HCT116 (cell line): ENCODE results near the gene SPRYD7. TPM values are rescaled to one million over a fixed set of nuclear protein-coding genes. Genes with fewer than 3 reads are reported as not detected.
"Not testable (repeated sequence)": the region's sequence is repeated elsewhere in the genome, so short reads cannot be mapped to it uniquely, and the experiment has no call there.

Experiments
- ATAC-seq: fragments of 200-7000 bp; cut with Tn5 transposase; 2 replicates; pipeline ENCODE4 v1.9.1; 2020; ENCODE audit warnings: mild to moderate bottlenecking, moderate library complexity
- BruUV-seq: library from RNA; stranded (reverse); fragments of 400-500 nt; replicated peaks from 2 replicates; lab custom pipeline; 2021; lab: Mats Ljungman, UMichigan
- CTCF ChIA-PET: fragments of 300-600 bp; sonication (Branson Sonifier 250); formaldehyde crosslinking; loops from one replicate; lab custom pipeline; 2021; ENCODE audit warnings: antibody characterized with exemption; lab: Charles Lee
- POLR2A ChIA-PET: fragments of 300-600, 350-600 bp; sonication (Branson Sonifier 250); formaldehyde crosslinking; loops from one replicate; lab custom pipeline; 2021; ENCODE audit warnings: antibody characterized with exemption; lab: Charles Lee
- RAD21 ChIA-PET, 2 experiments: fragments of 300-600 bp; sonication (Branson Sonifier 250); formaldehyde crosslinking; loops; one replicate each; lab custom pipeline; 2023; ENCODE audit warnings: low total read pairs in 2 of 2; ENCODE audit not compliant: uncharacterized antibody in 2 of 2, unreplicated experiment in 2 of 2, low non-redundant PET in 1 of 2; lab: Charles Lee
- DNase-seq: peaks from one replicate; pipeline ENCODE4 v3.0.0-alpha.2; 2010; ENCODE audit warnings: low read depth, low spot score
- H2AFZ ChIP-seq: fragments of 200-600 bp; shearing (Covaris generic), sonication (generic); 2 replicates; pipeline ENCODE4 v1.6.1; 2017; ENCODE audit warnings: low read depth, mixed run types, mixed read lengths, antibody characterized with exemption, low read length; ENCODE audit not compliant: poor library complexity, severe bottlenecking
- H3K27ac ChIP-seq: 2 replicates; pipeline ENCODE4 v1.5.1; 2012; ENCODE audit warnings: low read depth, low read length
- H3K27me3 ChIP-seq: fragments of 200-600 bp; sonication (generic); 2 replicates; pipeline ENCODE4 v1.6.1; 2016; ENCODE audit warnings: mixed run types, low read length, mixed read lengths; ENCODE audit not compliant: insufficient read depth
- H3K36me3 ChIP-seq, 2 experiments: fragments of 200-500 bp in 1 of 2; fragments of 200-600 bp in 1 of 2; sonication (Bioruptor generic) in 1 of 2; sonication (generic) in 1 of 2; 2 replicates each; pipeline versions ENCODE4 v1.5.1 to v1.6.1; 2014 to 2016; ENCODE audit warnings: low read length in 2 of 2, inconsistent platforms in 1 of 2, mixed read lengths in 1 of 2, mixed run types in 1 of 2; ENCODE audit not compliant: insufficient read depth in 2 of 2, control insufficient read depth in 1 of 2
- H3K4me1 ChIP-seq, 2 experiments: fragments of 200-600 bp in 1 of 2; sonication (generic) in 1 of 2; 2 replicates each; pipeline versions ENCODE4 v1.5.1 to v1.6.1; 2012 to 2017; ENCODE audit warnings: low read length in 2 of 2, inconsistent platforms in 1 of 2, mild to moderate bottlenecking in 1 of 2, mixed read lengths in 1 of 2, mixed run types in 1 of 2, moderate library complexity in 1 of 2; ENCODE audit not compliant: insufficient read depth in 2 of 2, control insufficient read depth in 1 of 2
- H3K4me2 ChIP-seq: fragments of 200-600 bp; sonication (generic); 2 replicates; pipeline ENCODE4 v1.6.1; 2017; ENCODE audit warnings: mixed run types, low read length, mixed read lengths
- H3K4me3 ChIP-seq, 2 experiments: fragments of 200-600 bp in 1 of 2; sonication (generic) in 1 of 2; replicated peaks in 1 of 2; 2 replicates each; pipeline ENCODE4 v1.5.1; 2011 to 2016; ENCODE audit warnings: low read length in 2 of 2, control low read depth in 1 of 2, low read depth in 1 of 2, mild to moderate bottlenecking in 1 of 2, mixed read lengths in 1 of 2, mixed run types in 1 of 2
- H3K79me2 ChIP-seq: fragments of 200-600 bp; sonication (generic); 2 replicates; pipeline ENCODE4 v1.6.1; 2017; ENCODE audit warnings: mild to moderate bottlenecking, mixed run types, low read length, moderate library complexity, mixed read lengths; ENCODE audit not compliant: insufficient read depth
- H3K9ac ChIP-seq: fragments of 200-600 bp; sonication (generic); 2 replicates; pipeline ENCODE4 v1.6.1; 2016; ENCODE audit warnings: low read length, mixed read lengths
- H3K9me2 ChIP-seq: fragments of 200-600 bp; sonication (generic), shearing (Covaris generic); 2 replicates; pipeline ENCODE4 v1.6.1; 2017; ENCODE audit warnings: mixed run types, mild to moderate bottlenecking, moderate library complexity; ENCODE audit not compliant: insufficient read depth
- H3K9me3 ChIP-seq, 2 experiments: fragments of 200-500 bp in 1 of 2; fragments of 200-600 bp in 1 of 2; sonication (Bioruptor generic) in 1 of 2; sonication (generic) in 1 of 2; 2 replicates each; pipeline ENCODE4 v1.6.1; 2014 to 2017; ENCODE audit warnings: low read length in 2 of 2, mixed read lengths in 2 of 2, inconsistent platforms in 1 of 2, low read depth in 1 of 2, mild to moderate bottlenecking in 1 of 2, mixed run types in 1 of 2, moderate library complexity in 1 of 2; ENCODE audit not compliant: control insufficient read depth in 1 of 2, insufficient read depth in 1 of 2
- H4K20me1 ChIP-seq: fragments of 200-600 bp; sonication (generic), shearing (Covaris generic); 2 replicates; pipeline ENCODE4 v1.6.1; 2017; ENCODE audit warnings: mixed run types, mild to moderate bottlenecking, moderate library complexity; ENCODE audit not compliant: insufficient read depth
- CBX3 ChIP-seq: IDR thresholded peaks from 2 replicates; pipeline ENCODE4 v1.6.1; 2012; ENCODE audit warnings: low read depth
- EGR1 ChIP-seq: IDR thresholded peaks from 2 replicates; pipeline ENCODE4 v1.6.1; 2012; ENCODE audit warnings: low read depth
- JUND ChIP-seq: IDR thresholded peaks from 2 replicates; pipeline ENCODE4 v1.6.1; 2012
- POLR2A ChIP-seq: IDR thresholded peaks from 2 replicates; pipeline ENCODE4 v1.7.0; 2011; ENCODE audit warnings: borderline replicate concordance; ENCODE audit not compliant: insufficient read depth, insufficient read length; ENCODE audit errors: extremely low read depth
- RAD21 ChIP-seq: IDR thresholded peaks from 2 replicates; pipeline ENCODE4 v1.6.1; 2012; ENCODE audit warnings: low read depth, mild to moderate bottlenecking
- SP1 ChIP-seq: IDR thresholded peaks from 2 replicates; pipeline ENCODE4 v1.6.1; 2012; ENCODE audit warnings: low read depth
- YY1 ChIP-seq: IDR thresholded peaks from 2 replicates; pipeline ENCODE4 v1.6.1; 2011; ENCODE audit warnings: low read length, low read depth, moderate library complexity, mild to moderate bottlenecking; ENCODE audit not compliant: insufficient replicate concordance; ENCODE audit errors: extremely low read depth
- ZFX ChIP-seq: fragments of 450-650 bp; IDR thresholded peaks from 2 replicates; pipeline ENCODE4 v1.6.1; 2017
- ZNF274 ChIP-seq: fragments of 200-500 bp; sonication (Bioruptor generic); IDR thresholded peaks from 2 replicates; pipeline ENCODE4 v1.6.1; 2014; ENCODE audit warnings: mild to moderate bottlenecking, low read depth, low read length, inconsistent platforms
- intact Hi-C: fragments of 100-400 bp; cut with micrococcal nuclease; formaldehyde crosslinking; loops from 2 replicates; pipeline ENCODE4 v1.10.0; 2022
- total RNA-seq: library from RNA; stranded (reverse); gene quantifications from one replicate; pipeline ENCODE4 v1.2.1, GENCODE V29; 2021; ENCODE audit not compliant: unreplicated experiment

Gene SPRYD7
- total RNA-seq, 1 experiment from 2014 or later: 11.3 TPM

DNA sequence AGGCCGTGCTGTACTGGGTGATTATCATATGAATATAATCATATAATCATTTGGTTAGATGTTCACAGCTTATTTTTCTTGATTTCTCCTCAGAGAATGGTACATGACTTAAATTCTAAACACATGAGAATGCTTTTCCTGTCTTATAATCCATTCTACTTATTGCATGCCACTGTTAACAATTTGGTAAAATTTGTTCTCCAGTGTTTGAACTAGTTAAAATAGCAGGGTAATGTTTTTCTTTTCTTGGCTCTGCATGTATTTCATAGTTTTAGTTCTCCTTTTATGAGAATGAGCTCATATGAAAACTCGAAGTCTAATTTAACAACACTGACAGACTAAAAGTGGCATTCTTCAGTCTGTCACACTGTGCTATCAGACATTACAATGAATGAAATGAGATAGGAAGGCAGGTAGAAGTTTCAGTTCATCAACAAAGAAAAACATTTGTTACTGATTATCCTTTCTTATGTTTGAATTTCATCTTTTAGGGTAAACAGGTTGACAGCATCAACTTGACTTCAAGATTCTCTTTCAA, 10.2 kb downstream of the SPRYD7 start:
- peaks cover 5 to 10% of the 10 kb centered on the region in 2 experiments; a peak in 2 of 4 replicates for H3K36me3 ChIP-seq
- no peak overlapping the region for H3K4me3 ChIP-seq
- ChIA-PET RAD21 (no interaction called here), CTCF (no interaction called here), POLR2A (no interaction called here)
- intact Hi-C loops: no loop called here
- no peaks in the 10 kb centered on the region for H3K9me2 ChIP-seq
- H3K4me2 ChIP-seq: no peak overlapping the region
- H4K20me1 ChIP-seq: no peaks in the 10 kb centered on the region
- no peak for DNase-seq
- no peak overlapping the region for H2AFZ ChIP-seq
- H3K79me2 ChIP-seq: no peaks in the 10 kb centered on the region
- ATAC-seq: no peak
- TF ChIP-seq POLR2A (no peak), SP1 (no peak), JUND (no peak), CBX3 (no peak), ZNF274 (no peak), YY1 (no peak), EGR1 (no peak), RAD21 (no peak)
- no peaks in the 10 kb centered on the region for H3K9me3 ChIP-seq
- no peak overlapping the region for H3K9ac ChIP-seq
- no peaks in the 10 kb centered on the region for H3K27me3 ChIP-seq
- H3K27ac ChIP-seq: no peak overlapping the region
- H3K4me1 ChIP-seq: no peaks in the 10 kb centered on the region
- BruUV-seq: no TSS peak

- Histone ChIP-seq H3K27me3 (no peaks in the 10 kb centered on the region), H4K20me1 (no peaks in the 10 kb centered on the region), H3K27ac (no peak overlapping the region), H3K9me2 (no peaks in the 10 kb centered on the region), H3K9me3 (no peaks in the 10 kb centered on the region), H3K36me3 (peaks cover 7% of the 10 kb centered on the region in 2 experiments; a peak in 3 of 4 replicates), H3K9ac (no peak overlapping the region), H2AFZ (no peak overlapping the region), H3K4me2 (no peak overlapping the region), H3K4me1 (no peaks in the 10 kb centered on the region), H3K79me2 (no peaks in the 10 kb centered on the region), H3K4me3 (no peak overlapping the region)
- no peak for ATAC-seq
- intact Hi-C loops: no loop called here
- RAD21 ChIA-PET: no interaction called here
- BruUV-seq: no TSS peak
- TF ChIP-seq CBX3: no peak
- TF ChIP-seq ZNF274: no peak
- no peak for TF ChIP-seq ZFX
- CTCF ChIA-PET: interaction anchor here (2.4 kb wide), 1 partner anchor 14 kb away, joined by 14 read pairs; the partner anchor contains the start of gene SPRYD7
- DNase-seq: no peak
- POLR2A ChIA-PET: interaction anchor here (0.9 kb wide), 1 partner anchor 10 kb away, joined by 4 read pairs; no protein-coding TSS in a partner anchor
These were observed 13.8 kb downstream of the SPRYD7 start for GRCh38 chr13:49922301-49922700.

DNA sequence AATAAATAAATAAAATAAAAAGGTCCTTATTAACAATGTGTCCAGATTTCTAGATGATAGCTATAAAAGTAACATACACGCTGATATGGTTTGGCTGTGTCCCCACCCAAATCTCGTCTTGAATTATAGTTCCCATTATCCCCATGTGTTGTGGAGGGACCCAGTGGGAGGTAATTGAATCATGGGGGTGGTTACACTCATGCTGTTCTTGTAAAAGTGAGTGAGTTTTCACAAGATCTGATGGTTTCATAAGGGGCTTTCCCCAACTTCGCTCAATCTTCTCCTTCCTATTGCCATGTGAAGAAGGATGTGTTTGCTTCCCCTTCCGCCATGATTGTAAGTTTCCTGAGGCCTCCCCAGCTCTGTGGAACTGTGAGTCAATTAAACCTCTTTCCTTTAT, 15.2 kb downstream of the SPRYD7 start:
- BruUV-seq, DNase-seq, H3K4me3 ChIP-seq, H3K79me2 ChIP-seq, H4K20me1 ChIP-seq, H3K27me3 ChIP-seq, H3K4me1 ChIP-seq, H3K9ac ChIP-seq, H2AFZ ChIP-seq, H3K27ac ChIP-seq, H3K9me3 ChIP-seq, ATAC-seq, H3K9me2 ChIP-seq, intact Hi-C loops, RAD21 ChIA-PET, POLR2A ChIA-PET, H3K4me2 ChIP-seq: not testable (repeated sequence)
- peaks cover 6 to 11% of the 10 kb centered on the region in 2 experiments; a peak in 3 of 4 replicates for H3K36me3 ChIP-seq
- CTCF ChIA-PET: interaction anchor here (2.4 kb wide), 1 partner anchor 15 kb away, joined by 14 read pairs; the partner anchor contains the start of gene SPRYD7
